Astrocyte (in vitro differentiated cells and primary cell): ENCODE measurements around the gene OSMR.

ENCODE experiments used
- EZH2 ChIP-seq: IDR thresholded peaks from 2 replicates; pipeline ENCODE4 v1.6.1; 2012; ENCODE audit warnings: mild to moderate bottlenecking, low read length, inconsistent platforms; ENCODE audit not compliant: insufficient read depth
- TF ChIP-seq, protein P1 (sequence below): IDR thresholded peaks from 2 replicates; pipeline ENCODE4 v1.5.1; 2011; ENCODE audit warnings: low read depth, mild to moderate bottlenecking, inconsistent platforms, low read length, moderate library complexity; ENCODE audit not compliant: insufficient read depth

DNA sequence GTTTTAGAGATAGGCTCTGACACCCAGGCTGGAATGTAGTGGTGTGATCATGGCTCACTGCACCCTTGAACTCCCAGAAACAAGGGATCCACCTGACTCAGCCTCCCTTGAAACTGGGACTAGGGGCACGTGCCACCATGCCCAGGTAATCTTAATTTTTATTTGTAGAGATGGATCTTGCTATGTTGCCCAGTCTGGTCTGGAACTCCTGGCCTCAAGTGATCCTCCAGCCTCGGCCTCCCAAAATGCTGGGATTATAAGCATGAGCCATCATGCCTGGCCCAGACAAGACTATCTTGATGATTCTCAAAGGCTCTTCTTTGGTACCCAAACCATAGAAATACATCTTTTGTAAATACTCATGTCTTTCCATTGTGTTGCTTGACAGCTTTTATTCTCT, 10.8 kb downstream of the OSMR start:
- TF ChIP-seq, protein P1, sequence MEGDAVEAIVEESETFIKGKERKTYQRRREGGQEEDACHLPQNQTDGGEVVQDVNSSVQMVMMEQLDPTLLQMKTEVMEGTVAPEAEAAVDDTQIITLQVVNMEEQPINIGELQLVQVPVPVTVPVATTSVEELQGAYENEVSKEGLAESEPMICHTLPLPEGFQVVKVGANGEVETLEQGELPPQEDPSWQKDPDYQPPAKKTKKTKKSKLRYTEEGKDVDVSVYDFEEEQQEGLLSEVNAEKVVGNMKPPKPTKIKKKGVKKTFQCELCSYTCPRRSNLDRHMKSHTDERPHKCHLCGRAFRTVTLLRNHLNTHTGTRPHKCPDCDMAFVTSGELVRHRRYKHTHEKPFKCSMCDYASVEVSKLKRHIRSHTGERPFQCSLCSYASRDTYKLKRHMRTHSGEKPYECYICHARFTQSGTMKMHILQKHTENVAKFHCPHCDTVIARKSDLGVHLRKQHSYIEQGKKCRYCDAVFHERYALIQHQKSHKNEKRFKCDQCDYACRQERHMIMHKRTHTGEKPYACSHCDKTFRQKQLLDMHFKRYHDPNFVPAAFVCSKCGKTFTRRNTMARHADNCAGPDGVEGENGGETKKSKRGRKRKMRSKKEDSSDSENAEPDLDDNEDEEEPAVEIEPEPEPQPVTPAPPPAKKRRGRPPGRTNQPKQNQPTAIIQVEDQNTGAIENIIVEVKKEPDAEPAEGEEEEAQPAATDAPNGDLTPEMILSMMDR = no peak
- TF ChIP-seq EZH2 = no peak
